HG02798 (cell line): ENCODE measurements around the gene OR56A4.
"Not testable (repeated sequence)": the region's sequence is repeated elsewhere in the genome, so short reads cannot be mapped to it uniquely, and the experiment has no call there.

ENCODE experiments used
- ATAC-seq: cut with Tn5 transposase; IDR thresholded peaks from one replicate; pipeline ENCODE4 v1.9.1; 2021; ENCODE audit warnings: mild to moderate bottlenecking; ENCODE audit not compliant: unreplicated experiment, poor library complexity

The OR56A4 gene

DNA sequence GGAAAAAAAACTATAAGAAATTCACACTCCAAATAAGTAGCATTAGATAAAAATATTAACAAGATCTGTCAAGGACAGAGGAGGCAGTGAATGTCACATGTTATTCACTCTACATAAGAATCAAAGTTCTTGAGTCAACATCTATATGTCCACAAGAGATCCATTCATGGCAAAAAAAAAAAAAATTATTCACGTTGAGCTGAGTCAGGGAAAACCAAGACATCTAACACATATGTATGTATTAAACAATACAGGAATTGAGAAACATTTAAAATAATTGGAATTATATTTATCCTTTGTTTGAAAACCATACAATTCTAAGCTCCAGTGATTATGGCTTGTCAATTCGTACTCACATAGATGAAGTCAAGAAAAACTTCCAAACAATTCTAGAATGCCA is 39.8 kb downstream of the OR56A4 start:
- no peak for ATAC-seq

DNA sequence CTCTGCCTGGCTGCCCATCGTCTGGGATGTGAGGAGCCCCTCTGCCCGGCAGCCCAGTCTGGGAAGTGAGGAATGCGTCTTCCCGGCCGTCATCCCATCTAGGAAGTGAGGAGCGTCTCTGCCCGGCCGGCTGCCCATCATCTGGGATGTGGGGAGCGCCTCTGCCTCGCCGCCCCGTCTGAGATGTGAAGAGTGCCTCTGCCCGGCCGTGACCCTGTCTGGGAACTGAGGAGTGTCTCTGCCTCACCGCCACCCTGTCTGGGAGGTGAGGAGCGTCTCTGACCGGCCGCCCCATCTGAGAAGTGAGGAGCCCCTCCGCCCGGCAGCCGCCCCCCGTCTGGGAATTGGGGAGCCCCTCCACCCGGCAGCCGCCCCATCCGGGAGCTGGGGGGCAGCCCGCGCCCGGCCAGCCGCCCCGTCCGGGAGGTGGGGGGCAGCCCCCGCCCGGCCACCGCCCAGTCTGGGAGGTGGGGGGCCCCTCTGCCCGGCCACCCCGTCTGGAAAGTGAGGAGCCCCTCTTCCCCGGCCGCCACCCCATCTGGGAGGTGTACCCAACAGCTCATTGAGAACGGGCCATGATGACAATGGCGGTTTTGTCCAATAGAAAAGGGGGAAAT is 45.9 kb downstream of the OR56A4 start:
- ATAC-seq = not testable (repeated sequence)

DNA sequence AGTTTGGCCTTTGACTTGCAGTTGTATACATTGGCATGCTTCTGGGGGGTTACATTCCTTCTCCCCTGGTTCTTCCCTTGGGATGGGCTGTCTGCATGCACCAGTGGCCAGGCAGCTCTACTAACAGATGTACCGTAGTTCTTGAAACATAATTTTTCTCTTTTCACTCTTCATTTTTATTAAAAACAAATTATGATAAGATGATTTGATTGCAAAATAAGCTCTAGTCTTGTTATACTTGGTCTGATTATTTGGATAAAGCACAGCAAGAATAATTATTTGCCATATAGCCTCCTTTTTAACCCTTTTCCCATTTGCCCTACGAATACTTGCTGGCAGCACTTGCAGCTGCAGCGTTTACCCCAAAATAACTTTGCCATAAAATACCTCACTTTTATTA is 51.2 kb downstream of the OR56A4 start:
- no peak for ATAC-seq
